Activated T-cell treated with anti-CD3 and anti-CD28 coated beads, Interleukin-2, amount 50 U/mL, for 1 hour (primary cell): Measurements from ENCODE around the gene SYCP3.
"Not testable (repeated sequence)": the region's sequence is repeated elsewhere in the genome, so short reads cannot be mapped to it uniquely, and the experiment has no call there.

Source experiments
- DNase-seq: peaks from one replicate; pipeline ENCODE4 v3.0.0-alpha.2; 2020

The SYCP3 gene

GRCh38 chr12:101759396-101760047 is 20.3 kb upstream of the SYCP3 start:
- no peak for DNase-seq

GRCh38 chr12:101750152-101750551 is 10.9 kb upstream of the SYCP3 start:
- no peak for DNase-seq

GRCh38 chr12:101749657-101750056 is 10.4 kb upstream of the SYCP3 start:
- DNase-seq: no peak

- no peak for DNase-seq
Measured at GRCh38 chr12:101748907-101749306, 9.6 kb upstream of the SYCP3 start.

- no peak for DNase-seq
Measured at GRCh38 chr12:101747697-101748096, 8.4 kb upstream of the SYCP3 start.

- no peak for DNase-seq
Measured at GRCh38 chr12:101746661-101747060, 7.4 kb upstream of the SYCP3 start.

- no peak for DNase-seq
Measured at GRCh38 chr12:101746196-101746595, 6.9 kb upstream of the SYCP3 start.

GRCh38 chr12:101745481-101745880 is 6.2 kb upstream of the SYCP3 start:
- no peak for DNase-seq

- DNase-seq: no peak
Measured at GRCh38 chr12:101743724-101744472, 4.6 kb upstream of the SYCP3 start.

GRCh38 chr12:101743242-101743641 is 4.0 kb upstream of the SYCP3 start:
- no peak for DNase-seq

- DNase-seq: no peak
Measured at GRCh38 chr12:101740980-101741379, 1.7 kb upstream of the SYCP3 start.

- DNase-seq: no peak
Measured at GRCh38 chr12:101740566-101740965, 1.3 kb upstream of the SYCP3 start.

- no peak for DNase-seq
Measured at GRCh38 chr12:101737476-101737875, 1.8 kb downstream of the SYCP3 start.

- not testable (repeated sequence) for DNase-seq
Measured at GRCh38 chr12:101734482-101734881, 4.8 kb downstream of the SYCP3 start.

GRCh38 chr12:101733166-101733565 is 6.1 kb downstream of the SYCP3 start:
- no peak for DNase-seq

- no peak for DNase-seq
Measured at GRCh38 chr12:101732318-101732717, 6.9 kb downstream of the SYCP3 start.

GRCh38 chr12:101729842-101730241 is 9.4 kb downstream of the SYCP3 start:
- DNase-seq: no peak

- no peak for DNase-seq
Measured at GRCh38 chr12:101727098-101727497, 12.2 kb downstream of the SYCP3 start.

- no peak for DNase-seq
Measured at GRCh38 chr12:101722392-101722791, 16.9 kb downstream of the SYCP3 start.

- DNase-seq: no peak
Measured at GRCh38 chr12:101720118-101720517, 19.1 kb downstream of the SYCP3 start.

- no peak for DNase-seq
Measured at GRCh38 chr12:101719566-101719965, 19.7 kb downstream of the SYCP3 start.

GRCh38 chr12:101714877-101715444 is 24.3 kb downstream of the SYCP3 start:
- DNase-seq: no peak

GRCh38 chr12:101713930-101714329 is 25.3 kb downstream of the SYCP3 start:
- DNase-seq: no peak

GRCh38 chr12:101713059-101713682 is 26.1 kb downstream of the SYCP3 start:
- no peak for DNase-seq
